CD4-positive, alpha-beta T cell (primary cell): Measurements from ENCODE around the gene NOS1. TPM values are rescaled to one million over a fixed set of nuclear protein-coding genes. Genes with fewer than 3 reads are reported as not detected.

ENCODE experiments used
- ATAC-seq: fragments of 200-7000 bp; cut with Tn5 transposase; one replicate; pipeline ENCODE4 v1.10.0; 2022; ENCODE audit warnings: mild to moderate bottlenecking; ENCODE audit not compliant: poor library complexity
- CTCF ChIA-PET: fragments of 350-600 bp; sonication (Branson Sonifier 250); formaldehyde crosslinking; loops from one replicate; lab custom pipeline; 2021; ENCODE audit warnings: antibody characterized with exemption, inconsistent platforms; lab: Charles Lee
- POLR2A ChIA-PET: fragments of 350-600 bp; sonication (Branson Sonifier 250); formaldehyde crosslinking; loops from one replicate; lab custom pipeline; 2021; ENCODE audit warnings: antibody characterized with exemption, inconsistent platforms; lab: Charles Lee
- DNase-seq, 14 experiments: peaks; one replicate each; pipeline ENCODE4 v3.0.0-alpha.2; 2013 to 2020; ENCODE audit warnings: mixed read lengths in 2 of 14
- H3K27ac ChIP-seq, 2 donors: one replicate each; pipeline versions ENCODE4 v1.5.1 to v1.7.0; 2013; ENCODE audit warnings: low read length in 2 of 2, low read depth in 1 of 2, mild to moderate bottlenecking in 1 of 2
- H3K27me3 ChIP-seq, 2 experiments: 1 replicate in 1 of 2; 2 replicates in 1 of 2; pipeline versions ENCODE4 v1.6.1 to v1.7.0; 2013; ENCODE audit warnings: low read length in 2 of 2, control low read depth in 1 of 2, mild to moderate bottlenecking in 1 of 2, moderate library complexity in 1 of 2; ENCODE audit not compliant: insufficient read depth in 2 of 2, control insufficient read depth in 1 of 2
- H3K36me3 ChIP-seq: one replicate; pipeline ENCODE4 v1.6.1; 2013; ENCODE audit warnings: low read length, control low read depth; ENCODE audit not compliant: insufficient read depth
- H3K4me1 ChIP-seq: one replicate; pipeline ENCODE4 v1.6.1; 2013; ENCODE audit warnings: low read length, control low read depth; ENCODE audit not compliant: insufficient read depth
- H3K4me3 ChIP-seq: one replicate; pipeline ENCODE4 v1.5.1; 2013; ENCODE audit warnings: mild to moderate bottlenecking, low read length, moderate library complexity
- H3K9me3 ChIP-seq, 2 experiments: 1 replicate in 1 of 2; 2 replicates in 1 of 2; pipeline versions ENCODE4 v1.6.1 to v1.7.0; 2013; ENCODE audit warnings: low read length in 2 of 2, mild to moderate bottlenecking in 2 of 2, control low read depth in 1 of 2, moderate library complexity in 1 of 2; ENCODE audit not compliant: control insufficient read depth in 1 of 2, insufficient read depth in 1 of 2
- H3K27ac Mint-ChIP-seq: one replicate; pipeline ENCODE4 v1.8.0; 2020; ENCODE audit warnings: mixed read lengths
- H3K27me3 Mint-ChIP-seq: one replicate; pipeline ENCODE4 v1.8.0; 2021; ENCODE audit warnings: mixed read lengths
- H3K36me3 Mint-ChIP-seq: one replicate; pipeline ENCODE4 v1.8.0; 2021; ENCODE audit warnings: low read depth, mixed read lengths
- H3K4me1 Mint-ChIP-seq: one replicate; pipeline ENCODE4 v1.8.0; 2021; ENCODE audit warnings: low read depth, mixed read lengths
- H3K4me3 Mint-ChIP-seq: one replicate; pipeline ENCODE4 v1.8.0; 2020; ENCODE audit warnings: mild to moderate bottlenecking, mixed read lengths
- H3K9me3 Mint-ChIP-seq: one replicate; pipeline ENCODE4 v1.8.0; 2020; ENCODE audit warnings: mixed read lengths
- CTCF ChIP-seq: fragments of 200-600 bp; IDR thresholded peaks from one replicate; pipeline ENCODE4 v1.8.0; 2022; ENCODE audit warnings: antibody characterized with exemption, mild to moderate bottlenecking
- intact Hi-C, 2 experiments: fragments of 100-400 bp; cut with DNase I in 1 of 2; cut with micrococcal nuclease in 1 of 2; formaldehyde crosslinking; loops; one replicate each; pipeline versions ENCODE4 v1.15.1 to v1.9.0; 2023 to 2025; cut with DNase I, micrococcal nuclease
- total RNA-seq, 174 experiments: library from RNA in 2 of 174; stranded (reverse) in 2 of 174; gene quantifications; one replicate each; pipeline ENCODE4 v1.2.3 and lab custom pipeline; 2021 to 2026

The NOS1 gene
- total RNA-seq, 2 experiments from 2014 or later: not detected

DNA sequence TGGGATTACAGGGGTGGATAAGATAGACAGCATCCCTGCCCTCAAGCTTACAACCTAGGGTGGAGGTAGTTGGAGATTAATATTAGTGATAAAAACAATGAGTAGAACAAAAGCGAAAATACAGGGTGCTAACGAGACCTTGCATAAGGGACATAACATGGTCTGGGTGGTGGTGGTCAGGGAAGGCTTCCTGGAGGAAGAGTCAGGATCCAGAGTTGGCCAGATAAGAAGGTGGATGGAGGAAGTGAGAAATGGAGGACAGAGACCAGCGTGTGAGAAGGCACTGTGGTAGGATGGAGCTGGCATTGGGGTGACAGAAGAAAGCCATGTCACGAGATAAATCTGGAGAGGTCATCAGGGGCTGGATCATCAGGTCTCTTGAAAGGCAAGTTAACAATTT, 19.2 kb downstream of the NOS1 start:
- no peak for ATAC-seq
- H3K27ac Mint-ChIP-seq: no peak overlapping the region
- no peak overlapping the region for H3K4me3 Mint-ChIP-seq
- Histone ChIP-seq H3K36me3 (no peaks in the 10 kb centered on the region), H3K4me3 (no peak overlapping the region), H3K9me3 (no peaks in the 10 kb centered on the region), H3K4me1 (no peaks in the 10 kb centered on the region), H3K27ac (no peak overlapping the region), H3K27me3 (no peaks in the 10 kb centered on the region)
- CTCF ChIA-PET: no interaction called here
- H3K36me3 Mint-ChIP-seq: no peaks in the 10 kb centered on the region
- peaks cover 7% of the 10 kb centered on the region for H3K9me3 Mint-ChIP-seq
- TF ChIP-seq CTCF: no peak
- intact Hi-C loops: no loop called here
- no peak for DNase-seq
- POLR2A ChIA-PET: no interaction called here
- H3K4me1 Mint-ChIP-seq: no peaks in the 10 kb centered on the region
- H3K27me3 Mint-ChIP-seq: peaks cover 17% of the 10 kb centered on the region

DNA sequence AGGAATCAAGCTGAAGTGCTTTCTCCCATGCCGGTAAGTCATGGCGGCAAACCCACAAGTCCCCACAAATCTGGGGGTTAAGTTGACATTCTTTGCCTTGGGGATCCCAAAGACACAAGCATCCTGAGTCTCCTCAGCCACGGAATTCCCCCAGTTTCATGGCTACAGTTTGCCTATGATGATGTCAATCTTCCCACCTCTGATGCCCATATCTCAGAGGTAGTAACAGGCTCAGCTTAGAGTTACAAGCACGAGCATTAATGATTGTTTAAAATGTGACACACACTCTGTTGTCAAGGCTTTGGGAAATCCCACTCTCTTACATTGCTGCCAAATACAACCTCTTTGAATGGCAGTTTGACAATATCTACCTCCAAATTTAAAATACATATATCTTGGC, 22.3 kb downstream of the NOS1 start:
- H3K4me1 ChIP-seq: no peaks in the 10 kb centered on the region
- intact Hi-C loops: no loop called here
- no peak overlapping the region for H3K27ac Mint-ChIP-seq
- H3K27ac ChIP-seq: no peak overlapping the region
- no peak for TF ChIP-seq CTCF
- CTCF ChIA-PET: no interaction called here
- DNase-seq: no peak
- H3K9me3 Mint-ChIP-seq: peaks cover 7% of the 10 kb centered on the region
- no peak overlapping the region for H3K4me3 ChIP-seq
- H3K27me3 ChIP-seq: peaks cover 4 to 8% of the 10 kb centered on the region in 2 experiments
- no peaks in the 10 kb centered on the region for H3K36me3 Mint-ChIP-seq
- H3K9me3 ChIP-seq: no peaks in the 10 kb centered on the region
- POLR2A ChIA-PET: no interaction called here
- ATAC-seq: no peak
- no peaks in the 10 kb centered on the region for H3K36me3 ChIP-seq
- no peaks in the 10 kb centered on the region for H3K4me1 Mint-ChIP-seq
- H3K4me3 Mint-ChIP-seq: no peak overlapping the region
- H3K27me3 Mint-ChIP-seq: peaks cover 39% of the 10 kb centered on the region

DNA sequence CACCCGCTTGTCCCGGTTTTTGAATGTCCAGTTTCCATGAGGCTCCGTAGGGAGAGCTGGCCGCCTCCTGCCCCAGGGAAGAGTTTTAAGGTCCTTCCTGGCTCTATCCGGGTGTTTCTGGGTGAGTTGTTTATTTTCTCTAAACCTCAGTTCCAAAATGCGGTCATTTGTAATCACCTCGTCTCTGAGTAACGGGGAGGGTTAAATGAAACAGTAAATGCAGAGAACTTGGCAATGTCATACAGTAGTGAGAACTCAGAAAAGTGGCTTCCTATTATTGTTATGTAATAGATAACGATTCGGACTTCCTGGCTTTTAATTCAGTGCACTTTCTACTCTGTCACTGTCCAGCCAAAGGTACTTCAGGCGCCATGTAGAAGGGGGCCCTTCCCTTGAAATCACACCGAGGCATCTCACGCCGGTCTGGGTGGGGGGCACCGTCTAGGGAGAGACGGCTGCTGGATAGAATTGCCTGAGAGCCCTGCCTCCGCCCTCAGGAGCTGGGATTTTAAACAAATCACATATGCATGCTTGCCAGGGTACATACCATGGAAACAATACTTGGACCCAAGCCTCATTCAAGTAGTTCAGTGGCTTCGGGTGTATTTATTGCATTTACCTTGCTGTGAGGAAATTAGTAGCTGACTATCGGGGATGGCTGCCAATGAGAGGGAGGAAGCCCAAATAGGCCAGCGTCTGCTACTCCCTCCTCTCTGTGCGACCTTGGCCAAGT, 26.4 kb downstream of the NOS1 start:
- Mint-ChIP-seq H3K4me3 (no peak overlapping the region), H3K4me1 (no peaks in the 10 kb centered on the region), H3K36me3 (no peaks in the 10 kb centered on the region), H3K27ac (no peak overlapping the region), H3K9me3 (peaks cover 3% of the 10 kb centered on the region), H3K27me3 (peaks cover 53% of the 10 kb centered on the region)
- H3K4me3 ChIP-seq: no peak overlapping the region
- peaks cover 11 to 15% of the 10 kb centered on the region in 2 experiments for H3K27me3 ChIP-seq
- no peak for TF ChIP-seq CTCF
- POLR2A ChIA-PET: no interaction called here
- intact Hi-C loops: no loop called here
- ATAC-seq (no peak), DNase-seq (no peak)
- peaks cover 0 to 23% of the 10 kb centered on the region in 2 experiments for H3K9me3 ChIP-seq
- no peaks in the 10 kb centered on the region for H3K36me3 ChIP-seq
- no peak overlapping the region for H3K27ac ChIP-seq
- H3K4me1 ChIP-seq: no peaks in the 10 kb centered on the region
- CTCF ChIA-PET: no interaction called here
